ENCODE data around the gene ORMDL1. TPM values are rescaled to one million over a fixed set of nuclear protein-coding genes. Genes with fewer than 3 reads are reported as not detected.
A peak's percentile ranks its signal among the peaks of the same experiment; 100 is the strongest.
"Not testable (repeated sequence)": the region's sequence is repeated elsewhere in the genome, so short reads cannot be mapped to it uniquely, and the experiment has no call there.

Gene ORMDL1
- total RNA-seq, 1 experiment from 2014 or later = 287 TPM

DNA sequence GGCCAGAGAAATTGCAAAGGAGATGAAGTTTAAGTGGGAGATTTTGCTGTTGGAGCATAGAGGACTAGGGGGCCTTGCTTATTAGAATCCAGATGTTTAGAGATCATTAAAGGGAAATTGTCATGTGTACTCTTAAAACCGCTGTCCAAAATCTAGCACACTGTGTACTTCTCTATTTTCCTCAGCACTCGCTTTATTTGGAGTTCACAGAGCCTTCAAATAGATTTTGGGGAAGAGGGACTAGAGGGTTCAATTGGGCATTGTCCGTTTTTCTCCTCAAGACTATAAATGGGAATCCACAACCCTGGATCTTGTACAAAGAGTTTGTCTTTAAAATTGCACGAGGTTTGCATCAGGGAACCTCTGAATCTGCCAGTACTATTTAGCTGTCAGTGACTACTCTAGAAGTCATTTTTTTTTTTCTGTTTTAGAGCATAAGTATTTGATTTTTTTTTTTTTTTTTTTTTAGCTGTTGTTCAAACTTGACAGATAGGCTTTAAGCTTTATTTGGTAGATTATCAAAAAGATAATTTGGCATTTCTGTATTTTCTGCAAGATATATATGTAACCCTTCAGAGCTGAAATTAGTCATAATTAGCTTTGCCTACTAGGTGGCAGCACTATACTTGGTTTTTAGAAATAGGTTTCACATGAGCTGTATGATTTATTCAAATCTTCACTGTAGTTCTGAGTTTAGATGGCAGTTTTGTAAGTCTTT, 14.3 kb upstream of the ORMDL1 start:
- peaks cover 39% of the 10 kb centered on the region for H3K4me1 ChIP-seq
- peaks cover 84% of the 10 kb centered on the region for H3K36me3 ChIP-seq
- no peaks in the 10 kb centered on the region for H3K27me3 ChIP-seq
- peak overlapping the region; percentile 14 for H3K27ac ChIP-seq
- peak in 1 of 2 experiments; percentile 78 for DNase-seq
- H3K9me3 ChIP-seq (replicated peaks) = no peaks in the 10 kb centered on the region
- H3K4me3 ChIP-seq = no peak overlapping the region

DNA sequence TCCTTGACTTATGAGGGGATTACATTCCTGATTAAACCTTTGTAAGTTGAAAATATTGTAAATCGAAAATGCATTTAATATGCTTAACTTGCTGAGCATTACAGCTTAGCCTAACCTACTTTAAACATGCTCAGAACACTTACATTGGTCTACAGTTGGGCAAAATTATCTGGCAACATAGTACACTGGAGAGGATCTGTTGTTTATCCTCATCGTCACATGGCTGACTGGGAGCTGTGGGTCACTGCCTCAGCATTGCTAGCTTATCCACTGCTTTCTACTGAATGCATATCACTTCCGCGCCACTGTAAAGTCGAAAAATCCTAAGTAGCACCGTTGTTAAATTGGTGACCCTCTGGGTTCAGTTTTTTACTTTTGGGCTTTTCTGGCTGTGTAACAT, 13.8 kb upstream of the ORMDL1 start:
- Histone ChIP-seq H3K9me3 (replicated peaks) (no peaks in the 10 kb centered on the region), H3K27ac (no peak overlapping the region), H3K4me1 (peaks cover 39% of the 10 kb centered on the region), H3K36me3 (peaks cover 85% of the 10 kb centered on the region), H3K4me3 (no peak overlapping the region), H3K27me3 (no peaks in the 10 kb centered on the region)
- no peak for DNase-seq

DNA sequence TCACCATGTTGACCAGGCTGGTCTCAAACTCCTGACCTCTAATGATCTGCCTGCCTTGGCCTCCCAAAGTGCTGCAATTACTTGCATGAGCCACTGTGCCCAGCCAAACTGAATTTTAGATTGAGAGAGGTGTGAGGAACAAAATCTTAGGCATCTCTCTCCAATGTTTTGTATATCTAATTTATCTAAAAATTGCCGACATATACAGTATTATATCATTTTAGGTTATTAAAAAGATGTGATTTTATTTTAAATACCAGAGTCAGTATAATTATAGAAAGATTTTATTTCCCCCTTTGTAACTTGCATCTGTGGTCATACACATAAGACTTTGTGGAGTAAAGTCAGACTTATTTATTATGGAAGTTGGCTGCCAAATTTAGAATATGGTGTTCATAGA, 10.2 kb upstream of the ORMDL1 start:
- H3K27me3 ChIP-seq = no peaks in the 10 kb centered on the region
- H3K4me3 ChIP-seq = no peak overlapping the region
- H3K27ac ChIP-seq = no peak overlapping the region
- DNase-seq = no peak
- H3K4me1 ChIP-seq = peaks cover 6% of the 10 kb centered on the region
- peaks cover 74% of the 10 kb centered on the region for H3K36me3 ChIP-seq
- no peaks in the 10 kb centered on the region for H3K9me3 ChIP-seq (replicated peaks)

DNA sequence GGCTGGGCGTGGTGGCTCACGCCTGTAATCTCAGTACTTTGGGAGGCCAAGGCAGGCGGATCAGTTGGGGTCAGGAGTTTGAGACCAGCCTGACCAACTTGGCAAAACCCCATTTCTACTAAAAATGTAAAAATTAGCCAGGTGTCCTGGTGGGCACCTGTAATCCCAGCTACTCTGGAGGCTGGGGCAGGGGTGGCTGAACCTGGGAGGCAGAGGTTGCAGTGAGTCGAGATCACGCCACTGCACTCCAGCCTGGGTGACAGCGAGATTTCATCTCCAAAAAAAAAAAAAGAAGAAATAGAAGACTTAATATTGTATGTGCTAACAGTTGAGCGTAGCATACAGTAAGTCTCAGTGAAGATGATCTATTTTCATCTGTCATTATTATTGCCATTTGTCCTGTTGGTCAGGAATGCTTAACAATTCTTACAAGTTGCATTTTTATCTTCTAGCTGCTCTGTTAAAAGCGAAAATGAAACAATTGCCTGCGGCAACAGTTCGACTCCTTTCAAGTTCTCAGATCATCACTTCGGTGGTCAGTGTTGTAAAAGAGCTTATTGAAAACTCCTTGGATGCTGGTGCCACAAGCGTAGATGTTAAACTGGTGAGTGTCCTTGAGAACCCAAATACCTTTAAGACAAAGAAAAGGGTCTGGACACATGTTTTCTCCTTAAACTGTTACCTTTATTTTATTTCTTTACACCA, 7.4 kb upstream of the ORMDL1 start:
- no peaks in the 10 kb centered on the region for H3K4me1 ChIP-seq
- H3K27ac ChIP-seq = no peak overlapping the region
- H3K4me3 ChIP-seq = no peak overlapping the region
- H3K9me3 ChIP-seq (replicated peaks) = no peaks in the 10 kb centered on the region
- no peak for DNase-seq
- H3K36me3 ChIP-seq = peaks cover 79% of the 10 kb centered on the region
- no peaks in the 10 kb centered on the region for H3K27me3 ChIP-seq

DNA sequence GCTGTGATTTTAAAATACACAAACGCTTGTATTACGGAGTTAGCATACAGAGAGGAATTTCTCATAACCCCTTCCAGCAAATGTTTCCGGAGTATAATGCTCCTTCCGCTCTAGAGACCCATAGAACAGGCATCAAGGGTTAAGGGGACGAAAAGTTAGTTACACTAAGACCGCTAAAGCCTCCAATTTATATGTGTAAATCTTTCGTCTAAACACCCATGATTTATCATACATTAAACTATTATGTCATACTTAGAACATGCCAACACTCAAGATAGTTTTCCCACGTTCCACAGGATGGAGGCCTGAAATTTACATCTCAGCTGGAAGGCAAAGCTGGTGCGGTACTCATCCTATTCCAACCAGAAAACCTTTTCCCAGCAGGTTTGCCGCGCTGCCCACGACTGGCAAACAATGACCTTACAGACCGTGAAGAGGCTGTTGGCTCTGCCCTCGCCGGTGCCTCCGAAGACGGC, 650 bp downstream of the ORMDL1 start:
- Histone ChIP-seq H3K27ac (peak overlapping the region; percentile 87), H3K4me3 (peak overlapping the region; percentile 88), H3K27me3 (no peaks in the 10 kb centered on the region), H3K4me1 (peaks cover 9% of the 10 kb centered on the region), H3K9me3 (replicated peaks) (no peaks in the 10 kb centered on the region), H3K36me3 (peaks cover 57% of the 10 kb centered on the region)
- peak; percentile 50 to 83 for DNase-seq

DNA sequence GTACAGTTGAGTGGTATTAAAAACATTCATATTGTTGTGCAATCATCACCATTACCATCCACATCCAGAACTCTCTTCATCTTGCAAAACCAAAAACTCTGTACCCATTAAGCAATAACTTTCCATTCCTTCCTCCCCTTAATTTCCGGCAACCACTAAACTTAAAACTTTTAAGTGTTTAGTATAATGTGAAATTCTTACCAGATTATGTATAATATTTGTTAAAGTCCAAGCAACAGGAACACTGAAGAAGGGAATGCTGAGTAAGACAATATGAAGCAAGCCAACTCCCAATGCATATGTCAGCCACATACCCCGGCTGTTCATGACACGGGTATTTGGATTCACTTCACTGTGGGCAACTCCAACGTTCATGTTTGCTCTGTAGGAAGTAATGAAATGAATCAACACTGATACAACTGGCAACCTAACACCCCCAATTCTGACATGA, 1.9 kb downstream of the ORMDL1 start:
- Histone ChIP-seq H3K9me3 (replicated peaks) (no peaks in the 10 kb centered on the region), H3K4me1 (peaks cover 9% of the 10 kb centered on the region), H3K36me3 (peaks cover 58% of the 10 kb centered on the region), H3K27me3 (no peaks in the 10 kb centered on the region), H3K27ac (no peak overlapping the region), H3K4me3 (peak overlapping the region; percentile 88)
- DNase-seq = no peak

DNA sequence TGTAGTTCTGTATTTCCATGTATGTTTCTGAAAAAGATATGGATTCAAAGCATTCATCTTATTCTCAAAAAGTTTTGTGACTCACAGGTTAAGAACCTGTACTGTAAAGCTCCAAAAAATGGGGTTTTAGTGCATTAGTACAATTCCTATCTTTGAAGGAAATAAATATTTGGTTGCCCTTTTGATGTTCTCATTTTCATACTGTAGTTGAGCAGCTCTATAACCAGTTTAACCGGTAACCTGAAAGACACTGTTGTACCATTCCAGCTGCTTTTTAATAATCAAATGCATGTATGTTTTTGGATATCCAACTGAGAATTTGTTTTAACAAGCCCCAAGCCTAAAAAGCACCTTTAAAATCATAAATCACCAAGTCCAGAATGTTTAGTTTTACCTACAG, 11.9 kb downstream of the ORMDL1 start:
- H3K27ac ChIP-seq = no peak overlapping the region
- no peaks in the 10 kb centered on the region for H3K9me3 ChIP-seq (replicated peaks)
- DNase-seq = no peak
- H3K4me1 ChIP-seq = no peaks in the 10 kb centered on the region
- no peak overlapping the region for H3K4me3 ChIP-seq
- H3K27me3 ChIP-seq = no peaks in the 10 kb centered on the region
- peaks cover 96% of the 10 kb centered on the region for H3K36me3 ChIP-seq

DNA sequence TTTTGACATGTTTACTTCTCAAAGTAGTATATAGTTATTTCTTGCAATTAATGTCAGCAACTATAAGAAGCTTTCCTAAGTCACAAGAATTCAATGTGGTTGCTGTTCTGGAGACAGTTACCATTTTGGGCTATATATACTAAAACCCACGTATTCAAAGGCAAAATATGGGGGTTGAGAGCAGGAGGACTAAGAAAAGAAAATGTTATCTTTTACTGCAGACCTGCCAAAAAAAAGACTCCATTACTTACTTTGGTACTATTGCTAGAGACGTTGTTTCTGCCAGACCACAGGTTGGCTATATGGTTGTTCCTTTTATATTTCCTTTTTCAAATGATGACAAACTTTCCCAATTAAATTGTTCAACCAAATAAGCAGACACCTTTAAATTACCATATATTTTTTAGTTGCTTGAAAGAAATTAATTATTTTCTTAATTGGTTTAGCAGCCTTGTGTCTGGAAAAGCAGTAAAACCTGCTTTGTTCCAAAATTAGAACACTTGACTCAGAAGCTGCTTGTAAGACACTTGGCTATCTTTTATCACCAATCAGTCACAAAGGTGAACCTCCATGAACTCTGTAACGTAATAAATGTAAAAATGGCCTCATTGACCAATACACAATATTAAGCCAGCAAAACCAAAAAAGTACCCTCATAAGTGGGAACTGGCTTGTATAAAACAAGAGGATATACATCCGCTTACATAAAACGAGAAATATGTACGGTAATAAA, 13.4 kb downstream of the ORMDL1 start:
- H3K27me3 ChIP-seq = no peaks in the 10 kb centered on the region
- no peaks in the 10 kb centered on the region for H3K9me3 ChIP-seq (replicated peaks)
- no peak overlapping the region for H3K4me3 ChIP-seq
- H3K4me1 ChIP-seq = no peaks in the 10 kb centered on the region
- no peak for DNase-seq
- no peak overlapping the region for H3K27ac ChIP-seq
- H3K36me3 ChIP-seq = peaks cover 91% of the 10 kb centered on the region

DNA sequence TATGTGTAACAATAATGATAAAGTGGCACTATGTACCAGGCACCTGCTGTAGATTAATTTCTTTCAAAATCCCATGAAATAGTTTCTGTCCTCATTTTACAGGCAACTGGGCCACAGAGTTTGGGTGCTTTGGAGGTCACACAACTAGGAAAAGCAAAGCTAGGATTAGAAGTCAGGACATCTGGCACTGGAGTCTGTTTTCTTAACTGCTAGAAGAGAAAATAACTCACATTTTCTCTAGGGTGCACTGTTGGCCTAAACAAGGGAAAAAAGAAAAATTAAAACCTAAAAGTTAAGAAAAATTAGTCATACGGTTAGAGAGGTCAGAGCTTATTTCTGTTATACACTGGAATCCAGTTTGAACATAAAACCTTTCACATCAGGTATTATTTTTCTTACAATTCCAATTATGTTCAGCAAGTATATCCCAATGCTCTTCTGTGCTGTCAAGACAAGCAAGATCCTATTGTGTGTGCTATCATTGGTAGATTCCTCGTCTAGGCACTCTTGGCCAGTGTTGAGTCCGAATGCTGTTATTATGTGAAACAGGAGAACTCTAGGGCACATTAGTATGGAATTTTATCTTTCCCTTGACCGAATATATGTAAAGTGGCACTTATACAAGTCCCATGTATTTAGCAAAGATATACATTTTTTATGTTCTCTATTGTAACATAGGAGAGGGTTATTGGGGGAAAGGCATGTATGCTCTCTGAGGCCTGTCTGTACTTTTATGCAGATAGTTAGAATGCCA, 20.1 kb downstream of the ORMDL1 start:
- Histone ChIP-seq H3K9me3 (replicated peaks) (no peaks in the 10 kb centered on the region), H3K27me3 (no peaks in the 10 kb centered on the region), H3K4me1 (peaks cover 13% of the 10 kb centered on the region), H3K4me3 (peak overlapping the region; percentile 92), H3K27ac (no peak overlapping the region), H3K36me3 (peaks cover 27% of the 10 kb centered on the region)
- peak in 1 of 2 experiments; percentile 66 for DNase-seq

DNA sequence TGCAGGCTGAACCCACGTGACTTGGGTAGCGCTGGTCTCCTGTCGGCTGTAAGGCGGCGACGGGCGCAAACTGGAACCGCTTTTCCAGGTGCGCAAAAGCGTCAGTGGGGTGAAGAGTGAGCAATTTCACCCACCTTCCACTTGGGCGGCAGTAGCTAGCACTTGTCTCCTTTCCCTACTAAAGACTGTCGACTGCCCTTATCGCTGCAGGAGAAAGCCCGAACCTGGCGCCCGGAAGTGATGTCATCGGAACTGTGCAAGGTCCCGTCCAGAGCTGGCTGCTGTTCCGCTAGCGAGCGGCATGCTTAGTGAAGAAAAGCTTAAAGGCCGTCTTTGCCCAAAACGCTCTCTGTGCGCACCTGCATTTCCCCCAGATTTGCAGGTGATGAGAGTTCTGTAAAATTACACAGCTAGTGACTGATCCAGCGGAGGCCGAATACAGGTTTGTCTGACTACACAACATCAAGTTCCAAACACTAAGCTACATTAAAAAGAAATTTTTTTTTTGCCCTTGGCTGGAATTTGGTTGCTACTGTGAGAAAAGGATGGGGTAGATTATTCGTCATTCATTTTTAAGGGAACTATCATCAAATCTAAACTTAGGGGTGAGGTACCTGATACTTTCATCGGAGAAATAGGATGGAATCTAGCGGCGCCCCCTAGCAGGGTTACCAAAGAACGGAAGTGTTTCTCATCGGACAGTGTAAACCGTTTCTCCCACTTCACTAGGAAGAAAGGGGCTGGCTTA, 21.4 kb downstream of the ORMDL1 start, which contains the start of gene OSGEPL1:
OSGEPL1 (minus strand) TSS at position 242 of the 748 bp plus-strand sequence. CDS start 1,152 bp downstream, outside the sequence.
- Histone ChIP-seq H3K4me3 (peak within 1 kb of the TSS; percentile 92), H3K9me3 (replicated peaks) (no peaks in the 10 kb centered on the region)

DNA sequence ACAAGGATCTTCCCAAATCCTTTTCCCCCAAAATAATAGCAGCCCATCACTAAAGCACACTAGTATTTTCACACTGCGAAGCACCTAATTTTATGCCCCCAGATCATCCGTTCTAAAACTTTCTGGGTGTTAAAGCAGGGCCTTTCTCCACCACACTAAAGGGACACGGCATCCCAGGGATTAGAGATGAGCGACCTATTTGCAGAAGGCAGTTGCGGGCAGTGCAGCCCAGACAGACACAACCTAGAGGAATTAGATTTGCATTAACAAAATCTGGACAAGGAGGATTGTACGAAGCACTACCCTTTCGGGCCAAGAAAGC, 21.9 kb downstream of the ORMDL1 start:
- peak overlapping the region; percentile 92 for H3K4me3 ChIP-seq
- no peaks in the 10 kb centered on the region for H3K27me3 ChIP-seq
- peak overlapping the region; percentile 59 for H3K27ac ChIP-seq
- no peaks in the 10 kb centered on the region for H3K9me3 ChIP-seq (replicated peaks)
- no peak for DNase-seq
- peaks cover 10% of the 10 kb centered on the region for H3K36me3 ChIP-seq
- peaks cover 13% of the 10 kb centered on the region for H3K4me1 ChIP-seq

More for the DNA sequence above, 21.4 kb downstream of the ORMDL1 start, which contains the start of gene OSGEPL1:
- H3K36me3 ChIP-seq = peaks cover 15% of the 10 kb centered on the region
- H3K27me3 ChIP-seq = no peaks in the 10 kb centered on the region
- peak within 1 kb of the TSS; percentile 59 for H3K27ac ChIP-seq
- H3K4me1 ChIP-seq = peaks cover 13% of the 10 kb centered on the region
- peak; percentile 99 for DNase-seq

DNA sequence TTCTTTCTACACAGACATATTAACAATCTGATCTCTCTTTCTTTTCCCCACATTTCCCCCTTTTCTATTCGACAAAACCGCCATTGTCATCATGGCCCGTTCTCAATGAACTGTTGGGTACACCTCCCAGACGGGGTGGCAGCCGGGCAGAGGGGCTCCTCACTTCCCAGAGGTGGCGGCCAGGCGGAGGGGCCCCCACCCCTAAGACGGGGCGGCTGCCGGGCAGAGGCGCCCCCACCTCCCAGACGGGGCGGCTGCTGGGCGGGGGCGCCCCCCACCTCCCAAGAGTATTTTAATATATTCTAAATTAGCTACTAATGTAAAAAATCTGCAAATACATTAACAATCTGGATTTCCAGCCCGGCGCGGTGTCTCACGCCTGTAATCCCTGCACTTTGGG, 24.0 kb downstream of the ORMDL1 start:
- H3K4me1 ChIP-seq = peaks cover 13% of the 10 kb centered on the region
- H3K27ac ChIP-seq; H3K36me3 ChIP-seq; DNase-seq; H3K4me3 ChIP-seq; H3K27me3 ChIP-seq; H3K9me3 ChIP-seq (replicated peaks): not testable (repeated sequence)

DNA sequence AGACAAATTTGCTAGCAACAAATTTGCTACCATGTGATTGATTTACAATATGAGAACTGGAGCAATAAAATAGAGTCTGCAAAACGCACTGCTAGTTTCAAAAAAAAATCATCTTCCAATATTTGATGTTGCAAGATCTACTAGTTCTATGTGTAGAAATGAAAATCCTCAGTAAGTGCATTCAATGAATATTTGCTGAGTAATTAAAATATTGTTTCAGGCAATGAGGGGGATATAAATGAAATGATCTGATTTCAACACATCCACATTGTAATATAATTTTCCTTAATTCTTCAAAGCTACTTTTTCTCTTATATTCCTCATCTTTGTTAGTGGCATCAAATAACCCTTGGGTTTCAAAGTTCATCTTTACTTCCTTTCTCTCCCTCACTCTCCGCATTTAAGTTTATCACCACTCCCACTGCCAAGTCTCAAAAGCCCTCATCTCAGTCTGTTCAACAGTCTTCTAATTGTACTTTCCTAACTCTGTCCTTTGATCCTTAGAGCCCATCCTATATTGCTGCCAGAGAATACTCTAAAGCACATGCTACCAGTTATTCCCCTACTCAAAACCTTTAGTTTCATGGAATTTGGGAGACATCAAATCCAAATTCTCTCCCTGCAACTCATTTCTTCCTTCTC, 27.7 kb downstream of the ORMDL1 start:
- Histone ChIP-seq H3K4me1 (peaks cover 2% of the 10 kb centered on the region; the same call in 1 of the 2 replicates), H3K27me3 (no peaks in the 10 kb centered on the region), H3K9me3 (replicated peaks) (no peaks in the 10 kb centered on the region), H3K4me3 (no peak overlapping the region), H3K36me3 (peaks cover 17% of the 10 kb centered on the region), H3K27ac (no peak overlapping the region)
- no peak for DNase-seq
